Stimulated activated CD8-positive, alpha-beta memory T cell treated with anti-CD3 and anti-CD28 coated beads, Interleukin-7, amount 100 ng/mL, for 48 hours (primary cell): ENCODE data around the gene TRPM1.
A peak's percentile ranks its signal among the peaks of the same experiment; 100 is the strongest.

ENCODE experiments used
- DNase-seq, 2 donors: peaks; one replicate each; pipeline ENCODE4 v3.0.0-alpha.2; 2020; ENCODE audit warnings: low read depth in 1 of 2; ENCODE audit errors: extremely low read depth in 1 of 2

The TRPM1 gene

DNA sequence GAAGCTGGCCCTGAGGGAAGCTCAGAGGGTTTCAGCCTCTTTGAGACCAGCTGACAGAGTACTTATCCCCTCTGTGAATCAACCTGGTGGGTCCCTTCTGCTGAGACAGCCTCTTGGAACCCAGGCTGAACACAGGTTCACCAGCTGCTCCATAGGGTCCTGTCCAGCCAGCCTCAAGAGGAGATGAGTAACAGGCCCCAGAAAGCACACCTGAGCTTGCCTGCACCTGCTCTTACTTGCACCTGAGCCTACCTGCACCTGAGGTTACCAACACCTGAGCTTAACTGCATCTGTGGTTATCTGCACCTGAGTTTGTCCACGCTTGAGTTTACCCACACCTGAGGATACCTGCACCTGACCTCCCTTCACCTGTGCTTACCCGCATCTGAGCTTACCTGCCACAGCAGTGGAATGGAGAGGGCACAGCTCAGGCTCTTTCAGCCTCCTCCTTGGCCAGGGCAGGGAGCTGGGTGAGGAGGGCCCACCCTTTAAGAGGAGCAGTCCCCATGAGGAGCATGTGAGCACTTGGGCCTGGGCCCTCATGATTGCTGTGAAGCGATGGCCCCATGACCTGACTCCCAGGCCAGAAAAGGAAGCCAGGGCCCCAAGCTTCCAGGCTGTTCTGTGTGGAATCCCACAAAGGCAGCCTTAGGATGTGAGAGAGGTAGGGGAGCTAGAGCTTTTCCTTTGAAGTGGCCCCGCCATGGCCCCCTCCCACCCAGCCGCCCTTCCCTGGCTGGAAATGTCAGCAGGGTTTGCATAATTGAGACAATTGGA lies at the start of gene TRPM1:
Gene TRPM1, minus strand, starts transcription at position 464 of the 777 bp plus-strand sequence. CDS start 20,370 bp downstream, outside the sequence.
- no peak for DNase-seq

DNA sequence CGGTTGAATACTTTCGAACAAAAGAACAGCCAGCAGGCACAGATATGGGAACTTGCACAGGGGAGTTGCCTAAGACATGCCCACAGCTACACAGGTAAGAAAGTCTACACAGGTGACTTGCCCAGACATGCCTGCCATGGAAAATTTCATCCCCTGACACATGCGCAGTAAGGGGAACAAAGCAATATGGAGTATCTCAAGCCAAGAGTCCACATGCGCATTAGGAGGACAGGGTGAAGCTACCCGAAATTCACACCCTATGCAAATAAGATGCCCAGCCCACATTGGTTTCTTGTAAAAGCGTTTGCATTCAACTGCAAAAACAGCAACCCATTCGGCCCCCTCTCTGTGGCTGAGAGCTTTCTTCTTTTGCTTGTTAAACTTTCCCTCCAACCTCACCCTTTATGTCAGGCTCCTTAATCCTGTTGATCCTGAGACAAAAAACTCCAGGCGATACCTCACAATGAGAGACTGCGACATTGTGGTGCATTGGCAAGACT lies 49.3 kb upstream of the TRPM1 start:
- DNase-seq, result no peak

DNA sequence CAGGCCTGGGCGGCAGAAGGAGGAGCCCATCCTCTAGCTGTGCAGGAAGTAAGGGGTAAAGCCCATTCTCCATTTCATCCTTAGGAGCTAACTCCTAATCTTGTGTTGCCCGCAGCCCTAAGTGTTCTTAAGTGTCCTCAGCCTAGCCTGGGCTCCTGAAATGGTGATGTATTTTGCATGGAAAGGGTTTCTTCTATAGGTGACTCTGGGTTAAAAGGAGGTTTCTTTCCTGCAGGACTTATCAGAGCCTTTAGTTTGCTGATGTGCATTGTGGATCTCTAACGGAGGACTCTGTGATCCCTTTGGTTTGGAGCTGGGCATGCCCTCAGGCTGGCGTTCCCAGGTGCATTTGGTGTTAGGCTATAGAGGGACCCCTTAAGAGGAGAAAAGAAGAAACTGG lies 48.5 kb upstream of the TRPM1 start:
- DNase-seq, result no peak

DNA sequence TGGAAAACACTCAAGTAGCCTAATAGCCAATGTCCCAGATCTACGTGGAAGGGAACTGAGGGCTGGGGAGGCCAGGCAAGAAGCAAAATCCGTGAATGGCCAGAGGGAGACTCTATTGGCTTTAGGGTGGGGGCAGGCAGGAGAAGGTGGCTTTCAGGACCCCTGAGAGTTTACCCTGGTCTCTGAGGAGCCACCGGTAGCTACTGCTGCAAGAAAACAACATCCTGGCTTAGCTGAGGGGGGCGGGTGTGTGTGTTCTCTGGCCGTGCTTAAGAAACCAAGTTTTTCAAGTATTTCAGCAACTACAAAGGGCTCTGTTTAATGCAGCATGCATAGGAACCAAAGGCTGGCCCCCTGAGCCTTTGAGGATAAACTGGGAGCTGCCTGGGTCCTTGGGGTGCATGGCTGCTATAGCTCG lies 47.6 kb upstream of the TRPM1 start:
- DNase-seq, result no peak

DNA sequence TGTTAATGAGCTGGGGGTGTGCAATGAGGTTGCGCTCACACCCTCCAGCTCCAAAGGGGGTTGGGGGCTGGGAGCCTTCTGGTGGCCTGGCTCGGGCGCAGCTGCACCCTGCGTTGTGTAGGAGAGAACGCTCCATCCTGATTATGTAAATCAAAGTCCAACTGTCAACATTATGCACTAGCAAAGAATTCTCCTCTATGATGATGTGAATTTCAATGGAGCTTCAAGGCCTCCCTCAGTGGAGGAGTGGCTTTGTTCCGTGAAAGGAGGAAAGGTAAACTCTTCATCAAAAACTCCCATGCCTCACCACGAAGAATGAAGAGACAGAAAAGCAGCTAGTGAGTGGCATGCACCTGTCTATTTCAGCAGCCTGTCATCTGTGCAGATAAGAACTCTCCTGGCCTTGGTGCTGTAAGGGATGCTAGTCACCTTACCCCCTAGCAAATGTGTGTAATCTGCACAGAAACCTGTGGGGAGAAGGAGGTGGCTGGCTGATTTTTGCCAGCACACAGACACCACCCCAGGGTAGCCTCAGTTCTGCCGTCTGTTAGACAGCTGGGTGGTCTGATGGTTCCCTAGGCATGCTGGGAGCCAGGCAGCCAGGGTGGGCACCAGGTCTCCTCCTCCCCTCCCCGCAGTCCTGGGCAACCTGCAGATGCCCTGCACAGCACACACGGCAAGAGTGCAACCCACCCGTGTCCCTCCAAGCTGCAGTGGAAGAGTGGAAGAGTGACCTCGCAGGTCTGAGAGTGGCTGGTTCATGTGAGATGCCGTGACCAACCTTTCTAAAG lies 47.0 kb upstream of the TRPM1 start:
- no peak for DNase-seq

DNA sequence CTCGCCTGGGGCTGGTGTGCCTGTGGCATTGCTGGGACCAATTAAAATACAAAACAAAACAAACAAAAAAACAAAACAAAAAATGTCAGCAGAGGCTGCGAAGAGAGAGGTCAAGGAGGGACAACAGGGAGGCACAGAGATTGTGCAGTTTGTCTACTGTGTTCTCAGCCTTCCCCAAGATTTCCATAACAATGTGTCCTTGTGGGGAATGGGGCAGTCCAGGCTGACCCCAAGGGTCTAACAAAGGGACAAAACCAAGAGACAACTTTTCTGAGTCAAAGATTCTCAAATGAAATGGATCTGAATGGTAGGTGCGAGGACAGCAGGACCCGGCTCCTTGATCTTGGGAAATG lies 46.4 kb upstream of the TRPM1 start:
- DNase-seq, result no peak

DNA sequence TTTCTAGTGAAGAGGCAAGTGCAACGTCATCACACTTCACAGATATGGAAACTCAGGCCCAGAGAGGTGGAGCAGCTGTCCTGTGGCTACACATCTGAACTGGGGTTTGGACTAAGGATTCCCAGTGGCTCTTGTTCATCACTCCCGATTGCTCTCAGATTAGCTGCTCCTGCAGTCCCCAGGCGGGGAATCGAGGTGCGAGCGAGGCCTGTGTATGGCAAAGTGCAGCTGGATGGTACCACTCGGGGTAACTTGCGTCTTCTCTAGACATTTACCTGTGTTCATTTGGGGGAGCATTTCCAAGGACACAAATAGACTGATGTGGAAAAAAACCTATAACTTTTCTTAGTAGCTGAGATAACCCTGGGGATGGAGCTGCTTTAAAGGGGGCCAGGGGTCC lies 45.9 kb upstream of the TRPM1 start:
- DNase-seq, result no peak

DNA sequence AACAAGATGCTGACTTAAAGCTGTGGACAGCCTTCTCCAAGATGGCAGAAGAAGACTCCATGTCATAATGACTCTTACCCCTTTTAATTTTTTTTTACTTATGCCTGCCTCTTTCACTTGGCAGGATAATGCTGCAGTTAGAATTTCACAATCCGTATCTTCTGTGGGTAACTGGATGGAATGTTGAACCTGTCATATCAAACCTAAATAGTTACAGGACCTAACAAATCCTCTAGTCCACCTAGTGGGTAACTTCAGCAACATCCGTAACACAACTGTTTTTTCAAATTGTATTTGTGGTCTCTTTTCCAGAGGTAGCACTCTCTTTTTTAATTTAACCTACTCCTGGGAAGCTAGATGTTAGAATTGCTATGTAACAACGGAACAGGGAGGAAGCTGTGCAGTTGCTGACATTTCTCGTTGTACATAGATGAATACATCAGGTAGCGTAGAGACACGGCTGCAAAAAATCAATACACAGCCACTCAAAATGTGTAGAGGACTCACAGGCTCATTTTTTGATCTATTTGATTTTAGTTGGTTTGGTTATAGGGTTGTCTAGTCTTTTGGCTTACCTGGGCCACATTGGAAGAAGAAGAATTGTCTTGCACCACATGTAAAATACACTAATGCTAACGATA lies 43.9 kb upstream of the TRPM1 start:
- DNase-seq, result no peak

DNA sequence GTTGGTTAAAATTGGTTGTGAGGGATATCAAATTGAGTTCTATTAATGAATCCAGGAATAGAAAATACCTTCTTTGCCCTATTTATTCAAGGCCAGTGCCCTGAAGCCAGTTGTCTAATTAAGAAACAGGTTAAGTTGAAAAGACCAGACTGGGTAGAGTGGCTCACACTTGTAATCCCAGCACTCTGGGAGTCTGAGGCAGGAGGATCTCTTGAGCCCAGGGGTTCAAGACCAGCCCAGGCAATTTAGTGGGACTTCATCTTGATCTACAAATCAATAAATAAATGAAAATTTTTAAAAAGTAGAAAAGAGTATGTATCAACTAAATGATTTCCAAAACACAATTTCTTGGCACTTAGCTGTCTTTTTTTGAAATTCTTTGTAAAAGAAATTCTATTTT lies 40.3 kb upstream of the TRPM1 start:
- DNase-seq, result no peak

DNA sequence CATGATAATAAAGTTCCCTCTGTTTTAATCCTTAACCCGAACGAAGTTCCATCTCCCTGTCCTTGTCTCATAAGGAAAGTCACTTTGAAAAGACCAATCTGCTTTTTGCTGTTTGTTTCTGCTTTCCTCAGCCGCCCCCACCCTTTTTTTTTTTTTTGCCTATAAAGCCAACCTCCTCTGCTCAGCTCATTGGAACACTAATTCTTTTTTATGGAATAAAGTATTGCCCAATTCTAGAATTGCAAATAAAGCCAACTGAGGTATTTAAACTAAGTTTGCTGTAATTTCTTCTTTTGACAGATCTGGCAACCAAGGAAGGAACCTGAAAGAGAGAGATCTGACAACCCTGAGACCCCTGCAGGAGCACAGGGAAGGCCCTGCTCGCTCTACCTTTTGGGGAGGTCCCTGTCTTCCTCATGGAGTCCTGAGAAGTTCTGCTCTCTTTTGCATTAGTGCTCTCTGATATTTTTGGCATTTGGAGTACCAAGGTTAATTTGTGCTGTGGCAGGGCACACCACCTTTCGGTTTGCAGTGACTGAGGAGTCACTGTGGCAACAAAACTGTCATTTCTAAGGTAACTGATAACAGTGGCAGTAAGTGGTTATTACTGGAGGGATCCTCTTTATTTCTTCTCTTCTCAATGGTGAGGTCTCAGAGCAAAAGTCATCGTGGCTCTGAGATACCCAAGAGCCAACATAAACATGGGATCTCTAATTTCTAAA lies 35.2 kb upstream of the TRPM1 start:
- no peak for DNase-seq

DNA sequence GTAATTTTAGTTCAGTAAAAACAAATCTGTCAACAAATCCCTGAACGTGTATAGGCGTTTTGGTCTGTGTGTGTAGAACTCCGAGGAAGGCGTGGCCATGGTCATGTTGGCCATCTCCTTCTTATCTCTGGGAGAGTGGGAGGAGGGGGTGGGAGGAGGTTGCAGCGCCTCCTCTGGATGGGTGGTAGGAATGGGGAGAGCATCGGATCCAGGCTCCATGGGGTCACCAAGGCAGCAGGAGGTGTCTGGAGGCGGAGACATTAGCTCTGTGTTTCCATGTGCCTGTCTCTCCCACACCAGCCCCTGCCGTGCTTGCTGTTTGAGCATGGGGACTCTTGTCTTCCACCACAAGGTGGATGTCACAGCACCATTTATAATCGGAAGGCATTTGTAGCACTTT lies 34.5 kb upstream of the TRPM1 start:
- DNase-seq, result no peak

DNA sequence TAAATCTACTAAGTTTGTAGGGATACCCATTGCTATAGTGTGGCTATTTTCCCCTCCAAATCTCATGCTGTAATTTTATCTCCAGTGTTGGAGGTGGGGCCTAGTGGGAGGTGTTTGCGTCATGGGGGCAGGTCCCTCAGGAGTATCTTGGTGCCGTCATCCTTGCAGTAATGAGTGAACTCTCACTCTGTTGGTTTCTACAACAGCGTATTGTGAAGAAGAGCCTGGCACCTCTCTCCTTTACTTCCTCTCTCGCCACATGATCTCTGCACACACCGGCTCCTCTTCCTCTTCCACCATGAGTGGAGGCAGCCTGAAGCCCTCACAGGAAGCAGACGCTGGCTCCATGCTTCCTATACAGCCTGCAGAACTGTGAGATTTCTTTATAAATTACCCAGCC lies 34.0 kb upstream of the TRPM1 start:
- no peak for DNase-seq

DNA sequence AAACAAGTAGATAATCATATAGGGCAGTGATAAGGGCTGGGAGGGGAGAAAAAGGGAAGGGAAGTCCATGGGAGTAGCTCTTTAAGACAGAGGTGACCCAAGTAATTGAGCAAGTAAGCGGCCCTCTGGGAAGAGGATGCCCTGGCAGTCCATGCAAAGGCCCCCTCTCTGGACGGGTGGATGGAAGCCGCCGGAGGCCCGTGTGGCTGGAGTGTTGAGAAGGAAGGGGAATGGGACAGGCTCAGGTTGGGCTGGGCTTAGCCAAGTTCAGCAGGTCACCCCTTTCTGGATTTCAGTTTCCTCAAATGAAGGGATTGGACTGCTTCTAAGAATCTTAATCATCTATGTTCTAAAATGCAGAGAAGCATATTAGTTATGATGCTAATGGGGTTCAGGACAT lies 32.4 kb upstream of the TRPM1 start:
- DNase-seq, result no peak

DNA sequence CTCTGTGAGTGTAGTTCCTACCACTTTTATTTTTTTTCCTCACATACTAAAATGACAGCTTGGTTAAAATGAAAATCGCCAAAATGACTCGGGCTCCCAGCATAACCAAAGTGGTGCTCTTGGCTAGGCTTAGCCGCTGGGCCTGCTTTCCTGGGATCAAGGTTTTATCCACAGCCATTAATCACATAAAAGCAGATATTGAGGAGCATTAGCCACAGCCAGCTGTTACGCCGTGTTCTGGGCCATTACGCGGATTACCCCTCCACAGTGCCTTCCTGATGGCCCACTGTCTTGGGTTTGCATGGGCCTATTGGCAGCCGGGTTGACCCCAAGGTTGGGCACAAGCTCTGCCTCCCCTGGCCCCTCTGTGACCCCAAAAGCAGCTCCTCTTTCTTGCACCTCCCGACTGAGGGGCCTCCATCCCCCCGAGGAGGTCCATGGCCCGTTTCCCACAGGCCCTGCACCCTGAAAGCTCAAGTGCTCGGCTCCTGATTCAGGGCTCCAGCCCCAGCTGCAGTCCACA lies 30.4 kb upstream of the TRPM1 start:
- no peak for DNase-seq

DNA sequence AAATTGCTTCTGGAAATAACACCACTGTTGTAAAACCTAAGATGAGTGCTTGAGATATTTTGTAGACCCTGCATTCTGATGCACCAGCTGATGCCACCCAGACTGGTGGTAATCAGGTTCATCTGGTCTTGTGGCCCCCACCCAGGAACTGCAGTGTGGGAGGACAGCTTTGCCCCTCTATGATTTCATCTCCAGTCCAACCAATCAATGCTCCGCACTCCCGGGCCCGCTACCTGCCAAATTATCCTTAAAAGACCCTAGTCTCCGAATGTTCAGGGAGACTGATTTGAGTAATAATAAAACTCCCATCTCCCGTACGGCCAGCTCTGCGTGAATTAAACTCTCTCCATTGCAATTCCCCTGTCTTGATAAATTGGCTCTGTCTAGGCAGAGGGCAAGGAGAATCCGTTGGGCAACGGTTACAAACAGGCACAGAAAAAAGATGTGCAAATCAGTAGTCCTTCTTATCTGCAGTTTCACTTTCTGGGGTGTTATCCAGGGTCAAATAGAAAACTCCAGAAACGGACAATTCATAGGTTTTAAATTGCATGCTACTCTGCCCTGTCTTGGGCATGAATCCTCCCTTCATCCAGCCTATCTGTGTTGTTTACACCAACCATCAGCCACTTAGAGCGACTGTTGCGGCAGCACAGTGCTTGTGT lies 29.2 kb upstream of the TRPM1 start:
- no peak for DNase-seq

DNA sequence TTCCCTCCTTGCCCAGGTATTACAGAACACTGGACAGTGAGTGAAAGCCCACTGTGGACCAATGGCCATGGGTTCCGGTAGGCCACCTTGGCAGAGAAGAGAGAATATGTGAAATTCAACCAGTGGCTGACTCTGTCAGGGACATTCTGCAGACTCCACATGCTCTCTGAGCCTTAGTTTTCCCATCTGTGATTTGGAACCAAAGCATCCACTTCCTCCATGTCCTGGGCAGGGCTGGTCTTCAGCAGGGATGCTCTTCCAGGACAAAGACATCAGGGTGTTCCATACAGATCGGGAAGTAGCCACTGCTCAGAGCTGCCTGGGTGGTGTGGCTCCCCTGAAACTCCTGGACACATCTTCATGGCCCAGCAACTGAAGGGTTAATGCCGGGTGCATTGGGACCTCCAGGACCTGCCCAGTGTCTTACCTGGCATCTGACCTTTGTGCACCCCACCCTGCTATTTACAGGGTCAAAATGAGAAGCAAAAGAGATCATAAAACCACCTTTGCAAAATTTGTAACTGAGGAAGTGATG lies 28.3 kb upstream of the TRPM1 start:
- no peak for DNase-seq

DNA sequence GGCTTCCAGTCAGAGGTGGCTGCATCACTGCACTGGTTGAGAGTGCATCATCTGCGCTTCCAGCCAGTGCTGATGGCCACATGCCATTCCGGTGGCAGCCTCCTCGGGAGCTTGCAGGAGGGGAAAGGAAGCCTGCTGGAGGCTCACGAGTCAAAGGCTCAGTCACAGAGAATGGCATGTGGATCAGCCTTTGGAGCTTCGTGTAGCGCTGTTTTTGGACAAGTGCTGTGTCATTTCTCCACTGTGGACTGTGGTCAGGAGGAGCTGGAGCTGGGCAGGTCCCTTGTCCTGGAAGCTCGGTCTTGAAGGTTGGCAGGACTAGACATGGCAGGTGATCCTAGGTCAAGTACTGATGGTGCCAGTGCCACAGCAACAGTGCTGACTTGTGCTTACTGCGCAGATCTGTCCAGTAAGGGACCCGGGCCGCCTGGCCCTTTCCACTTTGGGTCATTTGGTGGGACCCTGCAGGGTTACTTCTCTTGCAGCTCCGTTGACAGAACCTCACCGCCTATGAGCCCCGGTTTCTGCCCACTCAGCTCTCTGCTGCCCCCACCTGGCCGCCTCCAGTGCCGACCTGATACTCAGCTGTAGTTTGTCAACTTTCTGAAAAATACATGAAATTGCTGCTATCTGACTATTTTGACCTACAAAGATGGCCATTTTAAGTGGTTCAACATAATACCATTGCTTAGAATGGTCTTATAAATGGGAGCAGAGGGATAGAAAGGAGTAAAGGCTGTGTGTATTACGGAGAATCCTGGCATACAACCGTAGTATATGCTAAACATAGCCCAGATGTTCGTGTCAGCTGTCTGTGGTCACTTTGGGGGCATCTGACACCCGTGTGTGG lies 27.6 kb upstream of the TRPM1 start:
- peak; percentile 39 to 48 for DNase-seq

DNA sequence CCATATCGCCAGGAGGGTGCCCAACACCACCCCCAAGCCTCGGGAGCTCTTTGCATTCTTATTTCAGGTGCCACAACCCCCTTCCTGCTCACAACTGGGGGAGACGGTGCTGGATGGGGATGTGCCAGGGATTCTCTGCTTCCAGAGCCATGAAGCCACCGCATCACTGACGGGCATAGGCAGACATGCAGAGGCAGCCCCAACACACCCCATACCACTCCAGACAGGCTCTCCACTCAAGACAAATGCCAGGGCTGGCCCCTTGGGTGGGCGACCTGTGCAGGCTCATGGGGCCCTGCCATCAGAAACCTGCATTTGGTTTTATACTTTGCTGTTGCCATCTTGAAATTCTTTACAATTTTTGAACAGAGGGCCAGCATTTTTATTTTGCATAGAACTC lies 27.0 kb upstream of the TRPM1 start:
- no peak for DNase-seq

DNA sequence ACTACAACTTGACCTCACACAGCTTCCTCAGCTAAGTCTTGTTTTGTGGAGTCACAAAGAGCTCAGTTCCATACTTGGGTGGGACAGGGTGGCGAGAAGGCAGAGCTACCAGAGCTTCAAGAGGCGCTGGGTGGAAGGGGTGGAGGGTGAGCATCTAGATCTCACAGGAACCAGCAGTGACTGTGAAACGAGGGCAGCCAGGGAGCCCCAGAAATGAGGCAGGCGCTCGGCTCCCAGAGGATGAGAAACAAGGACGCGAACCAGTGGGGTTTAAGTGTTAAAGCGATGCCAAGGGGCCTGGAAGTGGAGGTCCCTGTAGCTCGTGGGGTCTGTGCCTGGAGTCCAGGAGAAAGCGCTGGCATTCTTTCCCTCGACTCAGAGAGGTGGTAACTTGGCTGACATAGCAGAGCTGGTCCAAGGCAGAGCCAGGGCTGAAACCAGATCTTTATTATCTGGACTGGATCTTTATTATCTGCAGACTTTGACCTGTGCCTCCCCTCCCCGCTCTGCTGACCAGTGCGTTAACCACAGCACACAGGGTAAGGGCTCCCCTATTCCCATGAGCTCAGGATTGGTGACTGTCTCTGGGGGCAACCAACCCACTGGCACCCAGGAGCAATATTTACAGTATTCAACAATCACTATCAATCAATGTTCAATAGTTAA lies 26.2 kb upstream of the TRPM1 start:
- DNase-seq, result no peak
